GM23338 (cell line): ENCODE data around the gene NIBAN1. TPM values are rescaled to one million over a fixed set of nuclear protein-coding genes. Genes with fewer than 3 reads are reported as not detected.

Experiments
- EZH2 ChIP-seq: fragments of 200-600 bp; sonication (generic); IDR thresholded peaks from one replicate; pipeline ENCODE4 v1.8.0; 2017; ENCODE audit warnings: antibody characterized with exemption, mild to moderate bottlenecking, low read depth; ENCODE audit not compliant: unreplicated experiment
- JUNB ChIP-seq: IDR thresholded peaks from one replicate; pipeline ENCODE4 v1.6.1; 2016; ENCODE audit warnings: antibody characterized with exemption; ENCODE audit not compliant: unreplicated experiment
- POLR2AphosphoS5 ChIP-seq: IDR thresholded peaks from 2 replicates; pipeline ENCODE4 v1.6.1; 2016; ENCODE audit warnings: antibody characterized with exemption, low read depth
- ZNF114 ChIP-seq: fragments of 250-450 bp; sonication (Bioruptor Pico); IDR thresholded peaks from 2 replicates; pipeline ENCODE4 v1.5.0; 2020; ENCODE audit warnings: mild to moderate bottlenecking, moderate library complexity
- ZNF331 ChIP-seq: fragments of 250-450 bp; sonication (Bioruptor Pico); IDR thresholded peaks from 2 replicates; pipeline ENCODE4 v1.5.0; 2020; ENCODE audit warnings: low read depth, mild to moderate bottlenecking, moderate library complexity
- polyA plus RNA-seq: library from polyadenylated mRNA; unstranded; fragments of >200 nt; fragmentation: Nextera tagmentation; extraction: Ambion mirVana; gene quantifications from 2 replicates; pipeline ENCODE4 v1.2.1, GENCODE V29; 2016
- total RNA-seq: library from RNA; depleted of rRNA; stranded (reverse); fragments of >200 nt; shearing (Covaris generic); gene quantifications from 2 replicates; pipeline ENCODE4 v1.2.3, GENCODE V29; 2014
- TF ChIP-seq, protein P1 (sequence below): fragments of 250-450 bp; sonication (Bioruptor Pico); IDR thresholded peaks from 2 replicates; pipeline ENCODE4 v1.5.0; 2020; ENCODE audit warnings: mild to moderate bottlenecking, moderate library complexity
- TF ChIP-seq, protein P2 (sequence below): IDR thresholded peaks from one replicate; pipeline ENCODE4 v1.6.1; 2018; ENCODE audit warnings: antibody characterized with exemption; ENCODE audit not compliant: unreplicated experiment

NIBAN1 gene
- total and polyA plus RNA-seq, 2 experiments from 2014 or later = 5.5 to 12.3 TPM

DNA sequence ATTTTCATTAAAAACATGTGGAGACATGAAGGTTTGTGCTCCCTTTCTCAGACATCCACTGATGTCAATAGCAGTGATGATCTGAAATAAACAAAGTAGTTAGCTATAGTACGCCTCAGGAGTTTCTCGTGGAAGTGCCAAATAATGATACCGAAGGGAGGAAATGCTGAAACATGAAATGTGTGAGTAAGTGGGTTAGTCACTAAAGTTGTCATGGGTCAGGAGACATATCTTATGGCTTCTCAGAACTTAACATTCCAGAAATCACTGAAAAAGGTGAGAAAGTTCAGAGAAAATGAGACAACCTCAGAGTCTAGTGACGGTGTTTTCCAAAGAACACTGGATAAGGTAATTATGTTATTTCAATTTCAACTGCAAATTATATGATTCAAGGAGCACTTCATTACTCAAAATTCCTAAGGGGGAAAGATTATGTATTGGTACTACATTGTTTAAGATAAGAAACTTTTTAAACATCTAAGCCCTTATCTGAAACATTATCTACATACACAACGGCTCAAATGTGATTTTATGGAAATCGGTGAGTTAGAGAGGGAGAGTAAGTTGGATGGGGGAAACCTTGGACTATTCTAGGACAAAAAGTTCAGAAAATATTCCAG, 20.6 kb downstream of the NIBAN1 start (continued):
- TF ChIP-seq, protein P1, sequence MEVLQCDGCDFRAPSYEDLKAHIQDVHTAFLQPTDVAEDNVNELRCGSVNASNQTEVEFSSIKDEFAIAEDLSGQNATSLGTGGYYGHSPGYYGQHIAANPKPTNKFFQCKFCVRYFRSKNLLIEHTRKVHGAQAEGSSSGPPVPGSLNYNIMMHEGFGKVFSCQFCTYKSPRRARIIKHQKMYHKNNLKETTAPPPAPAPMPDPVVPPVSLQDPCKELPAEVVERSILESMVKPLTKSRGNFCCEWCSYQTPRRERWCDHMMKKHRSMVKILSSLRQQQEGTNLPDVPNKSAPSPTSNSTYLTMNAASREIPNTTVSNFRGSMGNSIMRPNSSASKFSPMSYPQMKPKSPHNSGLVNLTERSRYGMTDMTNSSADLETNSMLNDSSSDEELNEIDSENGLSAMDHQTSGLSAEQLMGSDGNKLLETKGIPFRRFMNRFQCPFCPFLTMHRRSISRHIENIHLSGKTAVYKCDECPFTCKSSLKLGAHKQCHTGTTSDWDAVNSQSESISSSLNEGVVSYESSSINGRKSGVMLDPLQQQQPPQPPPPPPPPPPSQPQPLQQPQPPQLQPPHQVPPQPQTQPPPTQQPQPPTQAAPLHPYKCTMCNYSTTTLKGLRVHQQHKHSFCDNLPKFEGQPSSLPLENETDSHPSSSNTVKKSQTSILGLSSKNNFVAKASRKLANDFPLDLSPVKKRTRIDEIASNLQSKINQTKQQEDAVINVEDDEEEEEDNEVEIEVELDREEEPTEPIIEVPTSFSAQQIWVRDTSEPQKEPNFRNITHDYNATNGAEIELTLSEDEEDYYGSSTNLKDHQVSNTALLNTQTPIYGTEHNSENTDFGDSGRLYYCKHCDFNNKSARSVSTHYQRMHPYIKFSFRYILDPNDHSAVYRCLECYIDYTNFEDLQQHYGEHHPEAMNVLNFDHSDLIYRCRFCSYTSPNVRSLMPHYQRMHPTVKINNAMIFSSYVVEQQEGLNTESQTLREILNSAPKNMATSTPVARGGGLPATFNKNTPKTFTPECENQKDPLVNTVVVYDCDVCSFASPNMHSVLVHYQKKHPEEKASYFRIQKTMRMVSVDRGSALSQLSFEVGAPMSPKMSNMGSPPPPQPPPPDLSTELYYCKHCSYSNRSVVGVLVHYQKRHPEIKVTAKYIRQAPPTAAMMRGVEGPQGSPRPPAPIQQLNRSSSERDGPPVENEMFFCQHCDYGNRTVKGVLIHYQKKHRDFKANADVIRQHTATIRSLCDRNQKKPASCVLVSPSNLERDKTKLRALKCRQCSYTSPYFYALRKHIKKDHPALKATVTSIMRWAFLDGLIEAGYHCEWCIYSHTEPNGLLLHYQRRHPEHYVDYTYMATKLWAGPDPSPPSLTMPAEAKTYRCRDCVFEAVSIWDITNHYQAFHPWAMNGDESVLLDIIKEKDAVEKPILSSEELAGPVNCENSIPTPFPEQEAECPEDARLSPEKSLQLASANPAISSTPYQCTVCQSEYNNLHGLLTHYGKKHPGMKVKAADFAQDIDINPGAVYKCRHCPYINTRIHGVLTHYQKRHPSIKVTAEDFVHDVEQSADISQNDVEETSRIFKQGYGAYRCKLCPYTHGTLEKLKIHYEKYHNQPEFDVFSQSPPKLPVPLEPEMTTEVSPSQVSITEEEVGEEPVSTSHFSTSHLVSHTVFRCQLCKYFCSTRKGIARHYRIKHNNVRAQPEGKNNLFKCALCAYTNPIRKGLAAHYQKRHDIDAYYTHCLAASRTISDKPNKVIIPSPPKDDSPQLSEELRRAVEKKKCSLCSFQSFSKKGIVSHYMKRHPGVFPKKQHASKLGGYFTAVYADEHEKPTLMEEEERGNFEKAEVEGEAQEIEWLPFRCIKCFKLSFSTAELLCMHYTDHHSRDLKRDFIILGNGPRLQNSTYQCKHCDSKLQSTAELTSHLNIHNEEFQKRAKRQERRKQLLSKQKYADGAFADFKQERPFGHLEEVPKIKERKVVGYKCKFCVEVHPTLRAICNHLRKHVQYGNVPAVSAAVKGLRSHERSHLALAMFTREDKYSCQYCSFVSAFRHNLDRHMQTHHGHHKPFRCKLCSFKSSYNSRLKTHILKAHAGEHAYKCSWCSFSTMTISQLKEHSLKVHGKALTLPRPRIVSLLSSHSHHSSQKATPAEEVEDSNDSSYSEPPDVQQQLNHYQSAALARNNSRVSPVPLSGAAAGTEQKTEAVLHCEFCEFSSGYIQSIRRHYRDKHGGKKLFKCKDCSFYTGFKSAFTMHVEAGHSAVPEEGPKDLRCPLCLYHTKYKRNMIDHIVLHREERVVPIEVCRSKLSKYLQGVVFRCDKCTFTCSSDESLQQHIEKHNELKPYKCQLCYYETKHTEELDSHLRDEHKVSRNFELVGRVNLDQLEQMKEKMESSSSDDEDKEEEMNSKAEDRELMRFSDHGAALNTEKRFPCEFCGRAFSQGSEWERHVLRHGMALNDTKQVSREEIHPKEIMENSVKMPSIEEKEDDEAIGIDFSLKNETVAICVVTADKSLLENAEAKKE (CRISPR knock-in tag) = no peak
- TF ChIP-seq ZNF331 = no peak
- no peak for TF ChIP-seq EZH2
- TF ChIP-seq ZNF114 (CRISPR knock-in tag) = no peak
- TF ChIP-seq POLR2AphosphoS5 = no peak
- no peak for TF ChIP-seq JUNB
- TF ChIP-seq, protein P2, sequence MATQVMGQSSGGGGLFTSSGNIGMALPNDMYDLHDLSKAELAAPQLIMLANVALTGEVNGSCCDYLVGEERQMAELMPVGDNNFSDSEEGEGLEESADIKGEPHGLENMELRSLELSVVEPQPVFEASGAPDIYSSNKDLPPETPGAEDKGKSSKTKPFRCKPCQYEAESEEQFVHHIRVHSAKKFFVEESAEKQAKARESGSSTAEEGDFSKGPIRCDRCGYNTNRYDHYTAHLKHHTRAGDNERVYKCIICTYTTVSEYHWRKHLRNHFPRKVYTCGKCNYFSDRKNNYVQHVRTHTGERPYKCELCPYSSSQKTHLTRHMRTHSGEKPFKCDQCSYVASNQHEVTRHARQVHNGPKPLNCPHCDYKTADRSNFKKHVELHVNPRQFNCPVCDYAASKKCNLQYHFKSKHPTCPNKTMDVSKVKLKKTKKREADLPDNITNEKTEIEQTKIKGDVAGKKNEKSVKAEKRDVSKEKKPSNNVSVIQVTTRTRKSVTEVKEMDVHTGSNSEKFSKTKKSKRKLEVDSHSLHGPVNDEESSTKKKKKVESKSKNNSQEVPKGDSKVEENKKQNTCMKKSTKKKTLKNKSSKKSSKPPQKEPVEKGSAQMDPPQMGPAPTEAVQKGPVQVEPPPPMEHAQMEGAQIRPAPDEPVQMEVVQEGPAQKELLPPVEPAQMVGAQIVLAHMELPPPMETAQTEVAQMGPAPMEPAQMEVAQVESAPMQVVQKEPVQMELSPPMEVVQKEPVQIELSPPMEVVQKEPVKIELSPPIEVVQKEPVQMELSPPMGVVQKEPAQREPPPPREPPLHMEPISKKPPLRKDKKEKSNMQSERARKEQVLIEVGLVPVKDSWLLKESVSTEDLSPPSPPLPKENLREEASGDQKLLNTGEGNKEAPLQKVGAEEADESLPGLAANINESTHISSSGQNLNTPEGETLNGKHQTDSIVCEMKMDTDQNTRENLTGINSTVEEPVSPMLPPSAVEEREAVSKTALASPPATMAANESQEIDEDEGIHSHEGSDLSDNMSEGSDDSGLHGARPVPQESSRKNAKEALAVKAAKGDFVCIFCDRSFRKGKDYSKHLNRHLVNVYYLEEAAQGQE = no peak
